Activated CD4-positive, CD25-positive, alpha-beta regulatory T cell treated with anti-CD3 and anti-CD28 coated beads, Interleukin-2, amount 50 U/mL, for 16 hours (primary cell): ENCODE measurements around the gene LMO2.
A peak's percentile ranks its signal among the peaks of the same experiment; 100 is the strongest.
"Not testable (repeated sequence)": the region's sequence is repeated elsewhere in the genome, so short reads cannot be mapped to it uniquely, and the experiment has no call there.

ENCODE experiments used
- DNase-seq: peaks from one replicate; pipeline ENCODE4 v3.0.0-alpha.2; 2020; ENCODE audit warnings: low read depth, low spot score

LMO2 gene

GRCh38 chr11:33861941-33862589 lies 29.8 kb downstream of the LMO2 start:
- DNase-seq: no peak

- DNase-seq: no peak
These were observed 30.5 kb downstream of the LMO2 start for GRCh38 chr11:33861386-33861785.

- DNase-seq: no peak
These were observed 30.9 kb downstream of the LMO2 start for GRCh38 chr11:33860926-33861325.

GRCh38 chr11:33859306-33859705 lies 32.6 kb downstream of the LMO2 start:
- no peak for DNase-seq

- DNase-seq: peak; percentile 47
These were observed 33.9 kb downstream of the LMO2 start for GRCh38 chr11:33857933-33858371.

- no peak for DNase-seq
These were observed 36.4 kb downstream of the LMO2 start for GRCh38 chr11:33855500-33855899.

- no peak for DNase-seq
These were observed 43.0 kb downstream of the LMO2 start for GRCh38 chr11:33848717-33849390.

GRCh38 chr11:33847251-33847650 lies 44.6 kb downstream of the LMO2 start:
- no peak for DNase-seq

- DNase-seq: no peak
These were observed 47.6 kb downstream of the LMO2 start for GRCh38 chr11:33844236-33844635.

- no peak for DNase-seq
These were observed 48.9 kb downstream of the LMO2 start for GRCh38 chr11:33843018-33843417.

GRCh38 chr11:33842236-33842915 lies 49.5 kb downstream of the LMO2 start:
- DNase-seq: no peak

GRCh38 chr11:33838234-33838633 lies 53.6 kb downstream of the LMO2 start:
- DNase-seq: not testable (repeated sequence)

- DNase-seq: not testable (repeated sequence)
These were observed 54.5 kb downstream of the LMO2 start for GRCh38 chr11:33837334-33837733.

- DNase-seq: no peak
These were observed 56.6 kb downstream of the LMO2 start for GRCh38 chr11:33835143-33835878.

- DNase-seq: no peak
These were observed 59.2 kb downstream of the LMO2 start for GRCh38 chr11:33832676-33833075.

- no peak for DNase-seq
These were observed 60.8 kb downstream of the LMO2 start for GRCh38 chr11:33830903-33831648.

- DNase-seq: no peak
These were observed 62.3 kb downstream of the LMO2 start for GRCh38 chr11:33829430-33830141.

GRCh38 chr11:33828604-33829429 lies 63.1 kb downstream of the LMO2 start:
- no peak for DNase-seq

GRCh38 chr11:33827206-33827605 lies 64.7 kb downstream of the LMO2 start:
- DNase-seq: no peak
